Cerebellar nuclear complex (tissue), 1 donor: Measurements from ENCODE around the gene GMEB1.
"Not testable (repeated sequence)": the region's sequence is repeated elsewhere in the genome, so short reads cannot be mapped to it uniquely, and the experiment has no call there.

Source experiments
- DNase-seq, 2 experiments: peaks; one replicate each; lab custom pipeline; 2025; lab: John Stamatoyannopoulos, UW

The GMEB1 gene, protein sequence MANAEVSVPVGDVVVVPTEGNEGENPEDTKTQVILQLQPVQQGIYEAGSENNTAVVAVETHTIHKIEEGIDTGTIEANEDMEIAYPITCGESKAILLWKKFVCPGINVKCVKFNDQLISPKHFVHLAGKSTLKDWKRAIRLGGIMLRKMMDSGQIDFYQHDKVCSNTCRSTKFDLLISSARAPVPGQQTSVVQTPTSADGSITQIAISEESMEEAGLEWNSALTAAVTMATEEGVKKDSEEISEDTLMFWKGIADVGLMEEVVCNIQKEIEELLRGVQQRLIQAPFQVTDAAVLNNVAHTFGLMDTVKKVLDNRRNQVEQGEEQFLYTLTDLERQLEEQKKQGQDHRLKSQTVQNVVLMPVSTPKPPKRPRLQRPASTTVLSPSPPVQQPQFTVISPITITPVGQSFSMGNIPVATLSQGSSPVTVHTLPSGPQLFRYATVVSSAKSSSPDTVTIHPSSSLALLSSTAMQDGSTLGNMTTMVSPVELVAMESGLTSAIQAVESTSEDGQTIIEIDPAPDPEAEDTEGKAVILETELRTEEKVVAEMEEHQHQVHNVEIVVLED

DNA sequence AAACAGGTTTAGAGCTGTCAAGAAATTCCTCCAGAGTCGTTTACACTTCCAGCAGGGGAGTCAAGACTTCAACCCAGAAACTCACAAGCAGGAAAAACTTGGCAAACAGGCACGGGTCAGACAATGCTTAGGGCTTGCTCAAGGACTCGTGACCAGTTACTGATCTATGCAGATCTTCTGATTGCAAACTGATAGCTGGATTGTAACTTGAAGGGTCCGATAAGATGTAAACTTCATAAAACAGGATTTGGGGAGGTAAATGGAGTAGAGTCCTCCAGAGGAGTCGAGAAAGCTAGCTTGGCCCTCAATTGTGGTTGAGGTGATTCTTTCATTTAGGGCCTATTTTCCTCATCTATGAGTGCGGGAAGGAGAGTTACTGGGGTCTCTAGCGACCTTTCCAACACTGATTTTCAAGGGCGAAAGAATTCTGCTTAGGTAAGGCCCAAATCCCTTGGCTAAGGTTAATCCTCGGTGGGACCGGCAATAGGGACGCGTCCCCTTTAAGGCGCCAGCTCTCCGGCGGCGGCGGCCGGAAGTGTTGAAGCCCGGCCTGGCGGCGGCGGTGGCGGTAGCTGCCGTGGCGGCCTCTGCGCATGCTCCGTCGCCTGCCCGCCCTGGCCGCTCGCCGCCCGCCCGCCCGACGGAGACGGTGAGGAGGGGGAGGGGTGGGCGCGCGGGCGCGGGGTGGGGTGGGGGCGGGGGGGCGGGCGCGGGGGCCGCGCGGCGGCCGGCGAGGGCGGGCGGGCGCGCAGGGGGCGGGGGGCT is at the start of gene GMEB1:
Gene GMEB1 (plus strand): TSS at position 594 of the 765 bp plus-strand sequence. CDS start 14,829 bp downstream, outside the sequence.
- peak in 1 of 2 experiments; percentile 6 for DNase-seq

DNA sequence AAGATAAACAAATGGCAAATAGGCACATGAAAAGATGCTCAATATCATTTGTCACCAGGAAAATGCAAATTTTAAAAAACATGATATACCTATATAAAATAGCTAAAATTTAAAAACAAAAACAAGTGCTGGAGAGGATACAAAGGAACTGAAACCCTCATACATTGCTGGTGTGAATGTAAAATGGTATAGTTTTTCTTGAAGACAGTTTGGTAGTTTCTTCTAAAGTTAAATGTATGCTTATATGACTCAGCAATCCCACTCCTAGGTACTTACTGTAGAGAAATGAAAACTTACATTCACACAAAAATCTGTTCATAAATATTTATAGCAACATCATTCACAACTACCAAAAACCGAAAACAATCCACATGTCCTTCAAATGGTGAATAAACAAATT is 36.9 kb upstream of the GMEB1 start:
- no peak for DNase-seq

DNA sequence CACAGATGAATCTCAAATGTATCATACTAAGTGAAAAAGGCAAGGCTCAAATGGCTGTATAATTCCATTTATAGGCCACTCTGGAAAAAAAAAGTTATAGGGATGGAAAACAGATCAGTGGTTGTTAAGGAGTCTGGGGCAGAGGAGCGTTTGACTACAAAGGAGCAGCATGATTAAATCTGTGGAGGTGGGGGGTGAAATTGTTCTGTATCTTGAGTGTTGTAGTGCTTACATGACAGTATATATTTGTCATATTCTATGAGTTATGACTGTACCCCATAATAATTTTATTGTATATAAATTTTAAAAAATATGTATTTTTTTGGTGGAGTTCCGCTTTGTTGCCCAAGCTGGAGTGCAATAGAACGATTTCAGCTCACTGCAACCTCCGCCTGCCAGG is 36.0 kb upstream of the GMEB1 start:
- DNase-seq: no peak

DNA sequence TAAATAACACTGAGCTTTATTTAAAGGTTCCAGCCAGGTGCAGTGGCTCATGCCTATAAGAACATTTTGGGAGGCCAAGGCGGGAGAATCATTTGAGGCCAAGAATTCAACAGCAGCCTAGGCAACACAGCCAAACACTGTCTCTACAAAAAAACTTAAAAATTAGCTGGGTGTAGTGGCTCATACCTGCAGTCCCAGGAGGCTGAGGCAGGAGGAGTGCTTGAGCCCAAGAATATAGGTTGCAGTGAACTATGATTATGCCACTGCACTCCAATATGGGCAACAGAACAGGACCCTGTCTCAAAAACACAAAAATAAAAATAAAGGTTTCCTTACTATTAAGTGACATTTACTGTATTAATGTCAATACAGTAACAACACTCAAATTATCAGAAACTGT is 27.8 kb upstream of the GMEB1 start:
- DNase-seq: no peak

DNA sequence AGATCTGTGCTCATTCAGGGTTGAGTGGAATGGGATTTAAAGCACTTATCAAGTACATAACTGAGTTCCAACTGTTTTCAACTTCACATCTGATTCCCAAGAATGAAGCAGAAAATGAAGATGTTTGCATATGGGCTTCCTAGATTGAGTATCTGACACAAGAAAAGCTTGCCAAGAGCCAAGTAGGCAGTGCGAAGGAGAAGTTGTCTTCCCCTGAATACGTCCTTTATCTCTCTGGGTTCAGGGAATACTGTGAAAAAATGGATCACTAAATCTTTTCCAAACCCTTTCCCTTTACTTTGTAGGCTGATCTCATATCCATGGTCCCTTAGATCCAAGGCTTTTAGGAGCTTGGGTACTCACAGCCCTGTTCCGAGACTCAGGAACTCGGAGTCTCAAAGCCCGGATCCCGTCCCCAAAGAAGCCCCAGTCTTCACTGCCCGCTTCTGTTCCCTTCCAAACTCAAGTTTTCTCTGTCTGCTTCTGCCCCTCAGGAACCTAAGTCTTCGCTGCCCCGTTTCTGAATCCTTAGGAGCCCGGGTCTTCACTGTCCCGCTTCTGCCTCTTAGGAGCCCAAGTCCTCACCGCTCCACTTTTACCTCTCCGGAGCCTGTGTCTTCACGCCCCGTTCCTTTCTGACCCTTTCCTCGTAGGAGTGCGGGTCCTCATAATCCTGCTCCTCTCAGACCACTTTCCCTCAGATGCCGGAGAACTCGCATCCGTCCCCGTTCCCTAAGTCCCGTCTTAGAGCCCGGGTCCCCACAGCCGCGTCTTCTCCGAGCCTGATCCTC is 26.3 kb upstream of the GMEB1 start:
- no peak for DNase-seq

DNA sequence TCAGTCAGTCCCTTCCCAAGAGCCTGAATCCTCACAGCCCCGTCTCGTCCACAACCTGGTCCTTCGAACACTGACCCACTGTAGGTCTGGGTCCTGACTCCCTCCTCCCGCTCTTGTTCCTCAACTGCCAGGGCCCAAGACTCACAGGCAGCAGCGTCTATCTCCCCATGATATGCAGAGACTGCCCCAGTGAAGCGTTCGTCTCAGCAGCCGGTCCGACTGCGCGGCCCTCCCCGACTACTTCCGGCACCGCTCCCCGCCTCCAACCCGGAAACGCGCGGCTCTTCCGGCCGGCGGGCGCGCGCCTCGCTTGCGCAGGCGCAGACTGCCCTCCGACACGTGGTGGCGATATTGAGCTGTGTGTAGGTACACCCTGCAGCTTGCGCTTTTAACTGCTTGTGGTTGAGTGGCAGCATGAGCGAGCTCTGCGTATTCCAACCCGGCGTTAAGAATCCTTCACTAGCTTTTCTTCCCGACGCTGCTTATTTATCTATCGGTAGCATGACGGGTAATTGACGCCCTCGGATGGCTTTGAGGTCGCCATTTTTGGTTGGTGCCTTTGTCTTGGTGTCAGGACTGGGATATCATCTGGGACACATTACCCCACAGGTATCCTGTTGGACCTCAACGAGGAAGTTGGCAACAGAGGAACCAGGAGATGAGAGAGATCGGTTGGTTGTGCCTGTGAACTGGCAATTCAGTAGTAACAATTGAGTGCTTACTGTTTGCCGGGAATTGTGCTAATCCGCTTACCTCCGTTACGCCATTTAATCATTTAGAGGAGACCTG is 25.5 kb upstream of the GMEB1 start, which contains the start of gene TAF12:
Gene TAF12 (minus strand): TSS at position 221 of the 789 bp plus-strand sequence. CDS start 20,986 bp downstream, outside the sequence.
- DNase-seq: peak in 1 of 2 experiments; percentile 44

DNA sequence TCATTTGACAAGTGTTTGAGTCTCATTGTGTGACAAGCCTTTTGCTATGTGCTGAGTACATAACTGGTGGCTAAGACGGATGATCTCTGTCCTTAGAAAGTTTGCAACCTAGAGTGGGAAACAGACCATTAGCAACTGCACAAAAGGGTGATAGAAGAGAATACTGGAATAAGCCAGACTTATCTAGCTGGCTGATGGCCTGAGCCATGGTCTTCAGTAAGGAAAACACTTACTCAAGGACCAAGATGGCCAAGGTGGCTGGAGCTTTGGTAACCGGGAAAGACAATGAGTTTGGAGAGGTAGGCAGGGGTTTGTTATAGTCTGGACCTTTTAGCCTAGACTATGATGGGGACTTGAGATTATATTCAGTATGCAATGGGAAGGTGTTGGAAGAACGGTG is 24.1 kb upstream of the GMEB1 start:
- DNase-seq: no peak

DNA sequence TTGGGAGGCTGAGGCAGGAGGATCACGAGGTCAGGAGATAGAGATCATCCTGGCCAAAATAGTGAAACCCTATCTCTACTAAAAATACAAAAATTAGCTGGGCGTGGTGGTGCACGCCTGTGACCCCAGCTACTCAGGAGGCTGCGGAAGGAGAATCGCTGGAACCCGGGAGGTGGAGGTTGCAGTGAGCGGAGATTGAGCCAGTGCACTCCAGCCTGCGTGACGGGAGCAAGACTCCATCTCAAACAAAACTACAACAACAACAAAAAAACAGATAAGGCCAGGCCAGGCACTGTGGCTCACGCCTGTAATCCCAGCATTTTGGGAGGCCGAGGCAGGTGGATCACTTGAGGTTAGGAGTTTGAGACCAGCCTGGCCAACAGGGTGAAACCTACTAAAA is 23.2 kb upstream of the GMEB1 start:
- not testable (repeated sequence) for DNase-seq

DNA sequence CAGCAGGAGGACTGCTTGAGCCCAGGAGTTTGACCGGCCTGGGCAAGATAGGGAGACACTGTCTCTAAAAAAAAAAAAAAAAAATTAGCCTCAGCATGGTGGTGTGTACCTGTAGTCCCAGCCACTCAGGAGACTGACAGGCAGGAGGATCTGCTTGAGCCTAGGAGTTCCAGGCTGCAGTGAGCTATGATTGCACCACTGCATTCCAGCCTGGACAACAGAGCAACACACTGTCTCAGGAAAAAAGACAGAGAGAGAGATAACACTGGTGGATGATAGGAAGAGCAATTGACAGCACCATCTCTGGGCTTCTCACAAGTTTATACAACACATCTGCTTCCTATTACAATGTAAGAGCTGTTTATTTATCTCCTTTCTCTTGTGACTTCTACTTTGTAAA is 22.5 kb upstream of the GMEB1 start:
- no peak for DNase-seq

DNA sequence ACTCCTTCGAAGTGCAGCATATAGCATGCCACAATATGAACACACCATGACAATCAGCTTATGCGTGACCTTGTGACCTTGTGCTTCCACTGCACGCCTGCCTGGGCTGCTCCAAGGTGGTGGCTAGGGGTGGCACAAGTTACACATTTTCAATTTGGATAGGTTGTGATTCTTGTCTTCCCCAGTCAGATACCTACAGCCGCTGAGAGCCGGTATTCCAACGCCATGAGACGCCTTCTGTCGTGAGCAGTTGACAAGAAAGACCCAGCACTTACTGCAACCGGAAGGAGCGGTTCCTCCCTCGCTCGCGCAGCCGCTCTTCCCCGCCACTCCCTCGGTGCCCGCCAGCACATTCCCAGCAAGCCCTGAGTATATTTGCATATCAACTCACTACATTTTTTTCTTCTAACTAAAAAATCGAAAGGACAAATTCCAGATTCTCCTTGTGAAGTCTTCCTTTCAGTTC is 20.5 kb upstream of the GMEB1 start:
- peak; percentile 35 to 95 for DNase-seq

DNA sequence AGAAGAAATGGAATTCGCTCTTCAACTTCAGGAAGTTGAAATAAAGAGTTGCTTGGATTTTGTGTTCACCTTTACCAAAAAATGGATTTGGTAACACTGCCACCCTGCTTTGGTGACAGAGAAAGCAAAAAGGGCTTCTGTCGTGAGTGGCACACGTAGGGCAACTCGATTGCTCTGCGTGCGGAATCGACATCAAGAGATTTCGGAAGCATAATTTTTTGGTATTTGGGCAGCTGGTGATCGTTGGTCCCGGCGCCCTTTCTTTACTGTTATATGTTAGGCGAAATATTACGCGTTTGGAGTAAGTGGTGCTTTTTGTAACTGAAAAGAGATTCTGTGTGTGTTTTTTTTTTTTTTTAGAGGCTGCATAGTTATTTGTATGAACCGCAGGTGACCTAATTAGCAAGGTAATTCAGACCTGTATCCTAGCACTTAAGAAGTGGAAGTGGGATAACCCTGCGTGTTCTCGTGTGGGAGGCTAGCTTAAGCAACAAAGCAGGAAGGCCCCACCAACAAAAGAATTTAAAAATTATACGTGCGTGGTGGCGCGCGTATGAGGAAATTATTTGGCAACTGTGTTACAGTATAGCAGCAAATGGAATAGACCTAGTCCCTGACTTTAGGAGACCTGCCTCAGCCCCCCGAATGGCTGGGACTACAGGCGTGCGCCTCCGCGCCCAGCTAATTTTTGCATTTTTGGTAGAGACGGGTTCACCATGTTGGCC is 19.9 kb upstream of the GMEB1 start, which contains the start of gene RNU11:
Gene RNU11 (plus strand): TSS at position 127 of the 725 bp plus-strand sequence.
- peak; percentile 88 to 95 for DNase-seq

DNA sequence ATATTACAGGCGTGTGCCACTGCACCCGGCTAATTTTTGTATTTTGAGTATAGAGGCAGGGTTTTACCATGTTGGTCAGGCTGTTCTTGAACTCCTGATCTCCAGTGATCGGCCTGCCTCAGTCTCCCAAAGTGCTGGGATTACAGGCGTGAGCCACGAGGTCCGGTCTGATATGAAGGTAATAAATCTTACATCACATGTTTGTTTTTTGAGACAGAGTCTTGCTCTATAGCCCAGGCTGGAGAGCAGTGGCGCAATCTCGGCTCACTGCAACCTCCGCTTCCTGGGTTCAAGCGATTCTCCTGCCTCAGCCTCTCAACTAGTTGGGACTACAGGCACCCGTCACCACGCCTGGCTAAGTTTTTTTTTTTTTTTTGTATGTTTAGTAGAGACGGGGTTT is 15.5 kb upstream of the GMEB1 start:
- not testable (repeated sequence) for DNase-seq

DNA sequence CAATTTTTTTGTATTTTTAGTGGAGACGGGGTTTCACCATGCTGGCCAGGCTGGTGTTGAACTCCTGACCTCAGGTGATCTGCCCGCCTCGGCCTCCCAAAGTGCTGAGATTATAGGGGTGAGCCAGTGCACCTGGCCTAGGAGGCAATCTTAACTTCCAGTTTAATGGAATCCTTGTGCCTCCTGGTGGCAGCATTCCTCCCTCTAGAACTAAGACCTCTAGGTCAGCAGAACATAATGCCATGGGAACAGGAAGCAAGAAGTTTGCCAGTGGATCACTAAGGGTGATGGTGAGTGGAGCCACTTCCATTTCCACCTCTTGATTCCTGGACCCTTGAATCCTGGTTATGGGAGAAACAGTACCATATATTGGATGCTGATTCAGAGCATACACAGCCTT is 14.7 kb upstream of the GMEB1 start:
- not testable (repeated sequence) for DNase-seq

DNA sequence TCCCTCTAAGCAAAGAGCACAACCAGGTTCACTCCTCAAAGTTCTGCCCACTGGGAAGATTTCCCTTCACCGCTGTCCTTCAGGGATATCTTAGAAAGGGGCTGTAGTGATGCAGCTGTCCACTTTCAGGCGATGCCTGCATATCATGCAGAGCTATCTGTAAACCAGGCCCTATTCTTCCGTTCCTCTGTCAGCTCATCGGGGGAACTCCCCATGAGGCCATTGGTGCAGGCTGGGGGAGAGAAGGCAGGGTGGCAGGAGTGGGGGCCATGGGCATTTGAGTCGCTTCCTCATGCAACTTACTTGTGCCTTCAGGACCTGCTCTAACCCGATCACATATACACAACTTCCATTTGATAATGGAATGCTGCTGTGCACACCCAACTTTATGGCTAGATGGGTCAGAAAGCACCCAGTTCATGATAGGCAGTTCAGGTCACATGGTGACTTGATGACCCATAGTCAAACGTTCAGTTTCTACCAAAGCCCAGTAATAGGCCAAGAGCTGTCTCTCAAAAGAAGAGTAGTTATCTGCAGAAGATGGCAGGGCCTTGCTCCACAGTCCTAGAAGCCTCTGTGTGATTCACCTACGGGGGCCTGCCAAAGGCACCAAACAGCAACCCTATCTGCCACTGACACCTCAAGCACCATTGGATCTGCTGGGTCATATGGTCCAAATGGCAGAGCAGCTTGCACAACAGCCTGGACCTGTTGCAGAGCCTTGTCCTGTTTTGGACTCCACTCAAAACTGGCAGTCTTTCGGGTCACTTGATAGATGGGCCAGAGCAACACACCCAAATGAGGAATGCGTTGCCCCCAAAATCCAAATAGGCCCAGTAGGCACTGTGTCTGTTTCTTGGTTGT is 12.9 kb upstream of the GMEB1 start:
- DNase-seq: not testable (repeated sequence)

DNA sequence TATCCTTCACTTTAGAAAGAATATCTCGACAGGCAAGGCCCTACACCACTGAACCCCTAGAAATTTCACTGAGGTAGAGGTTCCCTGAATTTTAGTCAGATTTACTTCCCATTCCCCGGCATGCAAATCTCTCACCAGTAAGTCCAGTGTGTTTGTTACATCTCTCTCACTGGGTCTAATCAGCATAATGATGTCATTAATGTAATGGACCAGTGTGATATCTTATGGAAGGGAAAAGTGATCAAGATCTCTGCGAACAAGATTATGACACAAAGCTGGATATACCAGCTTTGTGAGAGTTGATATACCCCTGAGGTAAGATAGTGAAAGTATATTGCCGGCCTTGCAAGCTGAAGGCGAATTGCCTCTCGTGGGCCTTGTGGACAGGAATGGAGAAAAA is 12.2 kb upstream of the GMEB1 start:
- no peak for DNase-seq

DNA sequence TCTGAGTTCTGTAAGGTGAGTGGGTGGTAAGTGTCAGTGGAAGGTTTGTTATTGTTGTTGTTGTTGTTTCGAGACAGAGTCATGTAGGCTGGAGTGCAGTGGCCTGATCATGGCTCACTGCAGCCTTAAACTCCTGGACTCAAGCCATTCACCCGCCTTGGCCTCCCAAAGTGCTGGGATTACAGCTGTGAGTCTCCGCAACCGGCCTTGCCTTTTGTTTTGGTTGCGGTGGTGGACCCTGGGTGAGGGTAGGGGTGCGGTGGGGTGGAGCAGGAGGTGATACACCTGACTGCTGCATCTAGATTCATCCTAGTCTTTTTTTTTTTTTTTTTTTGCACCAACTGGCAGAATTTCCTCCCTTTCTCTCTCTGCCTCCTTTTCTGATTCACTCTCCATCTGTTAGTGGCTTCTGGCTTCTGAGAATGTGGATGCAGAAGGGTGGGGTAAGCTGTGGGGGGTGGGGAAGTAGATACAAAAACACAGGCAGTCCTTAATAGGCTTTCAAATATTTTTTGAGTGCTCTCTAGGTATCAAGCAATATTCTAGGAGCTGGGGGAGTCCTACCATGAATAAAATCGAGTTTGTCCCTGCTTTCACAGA is 4.6 kb upstream of the GMEB1 start:
- peak; percentile 14 to 40 for DNase-seq

DNA sequence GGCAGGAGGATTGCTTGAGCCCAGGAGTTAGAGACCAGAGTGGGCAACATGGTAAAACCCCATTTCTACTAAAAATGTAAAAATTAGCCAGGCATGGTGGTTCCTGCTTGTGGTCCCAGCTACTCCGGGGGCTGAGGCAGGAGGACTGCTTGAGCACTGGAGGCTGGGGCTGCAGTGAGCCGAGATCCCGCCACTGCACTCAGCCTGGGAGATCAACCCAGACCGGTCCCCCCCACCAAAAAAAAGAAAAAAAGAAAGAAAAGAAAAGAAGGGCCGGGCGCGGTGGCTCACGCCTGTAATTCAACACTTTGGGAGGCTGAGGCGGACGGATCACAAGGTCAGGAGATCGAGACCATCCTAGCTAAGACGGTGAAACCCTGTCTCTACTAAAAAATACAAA is 1.8 kb upstream of the GMEB1 start:
- no peak for DNase-seq

DNA sequence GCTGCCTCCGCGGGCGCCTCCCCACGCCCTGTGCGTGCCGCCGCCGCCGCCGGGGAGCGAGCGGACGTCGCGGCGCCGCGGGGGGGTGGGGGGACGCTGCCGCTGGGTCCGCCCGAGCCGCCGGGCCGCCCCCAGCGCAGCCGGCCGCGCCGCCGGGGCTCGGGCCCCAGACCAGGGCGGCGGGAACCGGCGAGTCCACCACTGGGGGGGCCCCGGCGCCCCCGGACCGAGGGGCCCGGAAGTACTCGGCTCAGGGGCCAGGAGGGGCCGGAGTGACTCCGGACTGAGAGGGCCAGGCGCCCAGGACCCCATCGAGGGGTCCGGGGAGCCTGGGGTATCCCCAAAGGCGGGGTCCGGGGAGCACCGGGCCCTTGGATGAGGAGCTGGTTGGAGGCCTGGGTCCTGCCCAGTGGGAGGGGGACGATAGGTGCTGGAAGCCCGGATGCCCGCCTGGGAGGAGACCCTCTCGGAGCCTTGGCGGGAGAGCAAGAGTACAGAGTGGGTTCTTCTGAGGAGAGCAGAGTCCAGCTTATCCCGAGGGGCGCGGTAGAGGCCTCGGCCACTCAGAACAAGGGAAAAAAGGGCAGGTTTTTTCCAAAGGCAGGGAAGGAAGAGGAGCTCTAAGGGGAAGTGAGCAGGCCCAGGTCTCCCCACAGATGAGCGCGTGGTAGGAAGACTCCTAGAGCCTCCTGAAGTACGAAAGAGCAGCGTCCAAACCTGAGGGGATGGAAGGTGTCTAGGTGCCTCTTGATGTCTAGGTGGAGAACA is 556 bp downstream of the GMEB1 start:
- DNase-seq: no peak
